Astrocyte (in vitro differentiated cells and primary cell): ENCODE results near the gene CDKAL1. TPM values are rescaled to one million over a fixed set of nuclear protein-coding genes. Genes with fewer than 3 reads are reported as not detected.

Source experiments
- DNase-seq: peaks from one replicate; pipeline ENCODE4 v3.0.0-alpha.2; 2010; ENCODE audit warnings: low read depth
- FAIRE-seq: peaks from 2 replicates; lab custom pipeline; 2011; peaks lifted over from hg19 to GRCh38; lab: Jason Lieb, UNC
- H2AFZ ChIP-seq: 2 replicates; pipeline ENCODE4 v1.6.0; 2012; ENCODE audit warnings: low read depth, low read length, inconsistent platforms
- H3K27ac ChIP-seq: 2 replicates; pipeline ENCODE4 v1.5.1; 2011; ENCODE audit warnings: low read depth, low read length, inconsistent platforms
- H3K27me3 ChIP-seq: 2 replicates; pipeline ENCODE4 v1.6.0; 2011; ENCODE audit warnings: low read length, inconsistent platforms; ENCODE audit not compliant: insufficient read depth
- H3K36me3 ChIP-seq: 2 replicates; pipeline ENCODE4 v1.5.1; 2011; ENCODE audit warnings: low read length, inconsistent platforms; ENCODE audit not compliant: insufficient read depth
- H3K4me1 ChIP-seq: 2 replicates; pipeline ENCODE4 v1.5.1; 2011; ENCODE audit warnings: low read length, inconsistent platforms; ENCODE audit not compliant: insufficient read depth
- H3K4me2 ChIP-seq: 2 replicates; pipeline ENCODE4 v1.6.0; 2012; ENCODE audit warnings: low read length, inconsistent platforms
- H3K4me3 ChIP-seq: 2 replicates; pipeline ENCODE4 v1.5.1; 2011; ENCODE audit warnings: low read depth, mild to moderate bottlenecking, low read length, inconsistent platforms; ENCODE audit not compliant: insufficient read depth
- H3K79me2 ChIP-seq: 2 replicates; pipeline ENCODE4 v1.6.0; 2012; ENCODE audit warnings: mild to moderate bottlenecking, low read length, inconsistent platforms; ENCODE audit not compliant: insufficient read depth
- H3K9ac ChIP-seq: 2 replicates; pipeline ENCODE4 v1.6.0; 2012; ENCODE audit warnings: mild to moderate bottlenecking, low read length, inconsistent platforms
- H3K9me3 ChIP-seq: 2 replicates; pipeline ENCODE4 v1.5.1; 2012; ENCODE audit warnings: low read depth, mild to moderate bottlenecking, low read length, inconsistent platforms; ENCODE audit not compliant: insufficient read depth
- H4K20me1 ChIP-seq: 2 replicates; pipeline ENCODE4 v1.6.0; 2012; ENCODE audit warnings: low read length, inconsistent platforms; ENCODE audit not compliant: insufficient read depth
- H3K27ac Mint-ChIP-seq: one replicate; pipeline ENCODE4 v1.8.0; 2021; ENCODE audit warnings: mild to moderate bottlenecking, mixed read lengths; ENCODE audit not compliant: unreplicated experiment
- H3K27me3 Mint-ChIP-seq: one replicate; pipeline ENCODE4 v1.8.0; 2021; ENCODE audit warnings: low read depth, mixed read lengths; ENCODE audit not compliant: unreplicated experiment
- H3K36me3 Mint-ChIP-seq: one replicate; pipeline ENCODE4 v1.8.0; 2021; ENCODE audit warnings: low read depth, mixed read lengths; ENCODE audit not compliant: unreplicated experiment
- H3K4me1 Mint-ChIP-seq: one replicate; pipeline ENCODE4 v1.8.0; 2021; ENCODE audit warnings: low read depth, mixed read lengths; ENCODE audit not compliant: unreplicated experiment
- H3K4me3 Mint-ChIP-seq: one replicate; pipeline ENCODE4 v1.8.0; 2021; ENCODE audit warnings: mild to moderate bottlenecking, moderate library complexity, mixed read lengths; ENCODE audit not compliant: unreplicated experiment
- H3K9me3 Mint-ChIP-seq: one replicate; pipeline ENCODE4 v1.8.0; 2021; ENCODE audit warnings: mild to moderate bottlenecking, mixed read lengths; ENCODE audit not compliant: unreplicated experiment
- EZH2 ChIP-seq: IDR thresholded peaks from 2 replicates; pipeline ENCODE4 v1.6.1; 2012; ENCODE audit warnings: mild to moderate bottlenecking, low read length, inconsistent platforms; ENCODE audit not compliant: insufficient read depth
- total RNA-seq: library from RNA; stranded (reverse); gene quantifications from 2 replicates; pipeline ENCODE4 v1.2.1, GENCODE V29; 2021
- TF ChIP-seq, protein P1 (sequence below): IDR thresholded peaks from 2 replicates; pipeline ENCODE4 v1.5.1; 2011; ENCODE audit warnings: low read depth, mild to moderate bottlenecking, inconsistent platforms, low read length, moderate library complexity; ENCODE audit not compliant: insufficient read depth

Gene CDKAL1
- total RNA-seq, 1 donor from 2014 or later, result 13.7 TPM

DNA sequence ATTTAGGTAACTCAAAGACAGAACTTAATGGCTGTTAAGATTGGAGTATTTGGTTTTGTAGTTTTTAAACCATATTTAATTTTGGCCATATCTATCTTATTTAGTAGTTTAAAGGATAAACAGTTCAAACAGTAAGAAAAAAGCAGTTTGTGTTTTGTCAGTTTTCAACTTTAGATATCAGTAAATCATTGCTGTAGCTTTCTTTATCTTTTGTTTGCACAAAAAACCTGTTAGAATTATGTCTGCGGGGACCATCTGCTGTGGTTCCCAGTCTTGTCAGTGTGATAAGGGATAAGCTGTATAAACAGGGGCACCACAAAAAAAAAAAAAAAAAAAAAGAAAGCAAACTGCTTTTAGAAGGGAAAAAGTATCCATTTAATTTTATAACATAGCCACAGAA, 40.9 kb downstream of the CDKAL1 start:
- no peak overlapping the region for H3K4me3 ChIP-seq
- no peaks in the 10 kb centered on the region for H3K36me3 ChIP-seq
- no peaks in the 10 kb centered on the region for H3K27me3 Mint-ChIP-seq
- no peaks in the 10 kb centered on the region for H3K36me3 Mint-ChIP-seq
- no peak overlapping the region for H3K4me2 ChIP-seq
- H3K9me3 Mint-ChIP-seq, result no peaks in the 10 kb centered on the region
- H3K79me2 ChIP-seq, result no peaks in the 10 kb centered on the region
- H2AFZ ChIP-seq, result no peak overlapping the region
- H3K9ac ChIP-seq, result no peak overlapping the region
- no peak overlapping the region for H3K27ac Mint-ChIP-seq
- TF ChIP-seq EZH2, result no peak
- TF ChIP-seq, protein P1, sequence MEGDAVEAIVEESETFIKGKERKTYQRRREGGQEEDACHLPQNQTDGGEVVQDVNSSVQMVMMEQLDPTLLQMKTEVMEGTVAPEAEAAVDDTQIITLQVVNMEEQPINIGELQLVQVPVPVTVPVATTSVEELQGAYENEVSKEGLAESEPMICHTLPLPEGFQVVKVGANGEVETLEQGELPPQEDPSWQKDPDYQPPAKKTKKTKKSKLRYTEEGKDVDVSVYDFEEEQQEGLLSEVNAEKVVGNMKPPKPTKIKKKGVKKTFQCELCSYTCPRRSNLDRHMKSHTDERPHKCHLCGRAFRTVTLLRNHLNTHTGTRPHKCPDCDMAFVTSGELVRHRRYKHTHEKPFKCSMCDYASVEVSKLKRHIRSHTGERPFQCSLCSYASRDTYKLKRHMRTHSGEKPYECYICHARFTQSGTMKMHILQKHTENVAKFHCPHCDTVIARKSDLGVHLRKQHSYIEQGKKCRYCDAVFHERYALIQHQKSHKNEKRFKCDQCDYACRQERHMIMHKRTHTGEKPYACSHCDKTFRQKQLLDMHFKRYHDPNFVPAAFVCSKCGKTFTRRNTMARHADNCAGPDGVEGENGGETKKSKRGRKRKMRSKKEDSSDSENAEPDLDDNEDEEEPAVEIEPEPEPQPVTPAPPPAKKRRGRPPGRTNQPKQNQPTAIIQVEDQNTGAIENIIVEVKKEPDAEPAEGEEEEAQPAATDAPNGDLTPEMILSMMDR, result no peak
- H3K9me3 ChIP-seq, result no peaks in the 10 kb centered on the region
- no peak for DNase-seq
- H3K4me3 Mint-ChIP-seq, result no peak overlapping the region
- no peaks in the 10 kb centered on the region for H3K4me1 Mint-ChIP-seq
- no peaks in the 10 kb centered on the region for H3K27me3 ChIP-seq
- H3K4me1 ChIP-seq, result no peaks in the 10 kb centered on the region
- H4K20me1 ChIP-seq, result no peaks in the 10 kb centered on the region
- FAIRE-seq, result no peak
- no peak overlapping the region for H3K27ac ChIP-seq

DNA sequence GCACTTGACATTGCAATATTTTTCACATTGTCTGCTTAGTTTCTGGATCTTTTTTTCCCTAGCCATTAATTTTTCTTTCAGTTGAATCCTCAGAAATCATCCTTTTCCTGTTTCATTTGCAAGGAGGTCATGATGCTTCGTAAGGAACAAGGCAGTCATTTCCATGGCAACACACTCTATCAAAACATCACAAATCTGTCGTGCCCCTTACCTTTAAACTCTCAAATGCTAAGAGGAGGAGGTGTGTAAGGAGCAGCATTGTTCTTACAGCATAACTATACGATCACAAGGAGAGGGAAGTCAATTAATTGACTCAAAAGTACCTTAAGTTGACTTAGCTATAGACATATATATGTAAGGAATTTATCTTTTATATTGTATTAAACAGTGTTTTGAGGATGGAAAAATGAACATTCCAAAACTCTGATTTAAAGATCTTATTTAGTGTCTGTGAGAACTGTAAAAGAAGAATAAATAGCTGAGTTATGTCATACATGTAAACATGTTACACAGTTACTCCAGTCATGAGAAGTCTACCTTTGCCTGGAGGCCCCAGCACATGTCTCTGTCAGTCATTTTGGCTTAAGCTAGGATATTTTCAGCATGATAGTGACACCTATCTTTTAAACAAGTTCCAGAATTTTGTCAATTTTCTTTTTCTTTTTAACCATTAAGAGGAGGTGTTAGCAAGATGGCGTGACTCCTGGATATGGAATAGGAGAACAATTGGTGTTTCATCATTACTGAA, 41.6 kb downstream of the CDKAL1 start:
- Histone ChIP-seq H3K27me3 (no peaks in the 10 kb centered on the region), H3K9me3 (no peaks in the 10 kb centered on the region), H2AFZ (no peak overlapping the region), H3K4me1 (no peaks in the 10 kb centered on the region), H3K79me2 (no peaks in the 10 kb centered on the region), H3K9ac (no peak overlapping the region), H3K27ac (no peak overlapping the region), H3K4me3 (no peak overlapping the region), H3K4me2 (no peak overlapping the region), H4K20me1 (no peaks in the 10 kb centered on the region), H3K36me3 (no peaks in the 10 kb centered on the region)
- TF ChIP-seq, protein P1, result no peak
- no peak for TF ChIP-seq EZH2
- Mint-ChIP-seq H3K27ac (no peak overlapping the region), H3K4me1 (no peaks in the 10 kb centered on the region), H3K27me3 (no peaks in the 10 kb centered on the region), H3K36me3 (no peaks in the 10 kb centered on the region), H3K4me3 (no peak overlapping the region), H3K9me3 (no peaks in the 10 kb centered on the region)
- FAIRE-seq (no peak), DNase-seq (no peak)

DNA sequence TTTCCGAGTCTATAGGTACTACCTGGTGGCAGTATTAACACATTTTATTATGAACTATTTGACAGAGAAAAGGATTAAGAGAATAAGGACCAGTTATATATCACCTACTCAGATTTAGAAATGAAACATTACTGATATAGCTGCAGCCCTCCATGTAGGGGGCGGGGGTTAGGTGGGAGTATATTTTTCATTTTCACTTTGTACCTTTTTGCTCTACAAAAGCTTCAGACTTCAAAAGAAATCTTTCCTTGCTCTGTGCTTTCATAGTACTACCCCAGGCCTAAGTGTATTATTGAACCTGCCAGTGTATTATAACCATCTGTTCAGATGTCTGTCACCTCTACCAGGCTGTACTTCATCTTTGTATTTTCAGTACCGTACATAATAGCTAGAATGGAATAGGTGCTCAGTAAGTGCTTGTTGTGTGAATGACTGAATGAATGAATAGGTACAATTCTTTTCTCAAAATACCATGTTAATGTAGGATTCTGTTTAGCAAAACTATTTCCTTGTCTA, 43.0 kb downstream of the CDKAL1 start:
- no peak overlapping the region for H3K27ac Mint-ChIP-seq
- H3K79me2 ChIP-seq, result no peaks in the 10 kb centered on the region

More for the DNA sequence above, 43.0 kb downstream of the CDKAL1 start:
- Histone ChIP-seq H3K27ac (no peak overlapping the region), H3K9ac (no peak overlapping the region), H3K9me3 (no peaks in the 10 kb centered on the region), H3K4me1 (no peaks in the 10 kb centered on the region), H3K4me3 (no peak overlapping the region), H2AFZ (no peak overlapping the region), H3K4me2 (no peak overlapping the region), H3K36me3 (no peaks in the 10 kb centered on the region), H4K20me1 (no peaks in the 10 kb centered on the region), H3K27me3 (no peaks in the 10 kb centered on the region)
- Mint-ChIP-seq H3K4me1 (no peaks in the 10 kb centered on the region), H3K4me3 (no peak overlapping the region), H3K9me3 (no peaks in the 10 kb centered on the region), H3K36me3 (no peaks in the 10 kb centered on the region), H3K27me3 (no peaks in the 10 kb centered on the region)
- TF ChIP-seq, protein P1, result no peak
- TF ChIP-seq EZH2, result no peak
- no peak for FAIRE-seq
- no peak for DNase-seq
